ENCODE results near the gene PPP2R1A. TPM values are rescaled to one million over a fixed set of nuclear protein-coding genes. Genes with fewer than 3 reads are reported as not detected.

The PPP2R1A gene
- total and polyA plus RNA-seq, 2 of the 13 experiments (the other 11 are each of a cell fraction or from before 2014, with no cell fraction given): 86.7 to 130 TPM

- POLR2A ChIA-PET: interaction anchor here (1.0 kb wide), 1 partner anchor 81 kb away, joined by 3 read pairs; no protein-coding TSS in a partner anchor
- no peak for FAIRE-seq
- Histone ChIP-seq H3K9me3 (ENCODE audit: low read length) (peaks cover 5% of the 10 kb centered on the region; the same call in 1 of the 2 replicates), H3K4me1 (ENCODE audit: insufficient read depth, low read length) (peaks cover 16% of the 10 kb centered on the region), H3K4me2 (ENCODE audit: low read depth, low read length) (peak overlapping the region; percentile 85), H4K20me1 (ENCODE audit: insufficient read depth, low read length) (no peaks in the 10 kb centered on the region), H3K9ac (ENCODE audit: insufficient read depth, low read depth, low read length) (peak overlapping the region; percentile 98), H3K36me3 (replicated peaks in 1 of 2; ENCODE audit: control insufficient read depth in 1 of 2, insufficient read depth in 2 of 2, low read length in 2 of 2) (peaks cover 0 to 6% of the 10 kb centered on the region in 2 experiments; a peak in 1 of 5 replicates), H3K27me3 (ENCODE audit: control insufficient read depth in 1 of 2, insufficient read depth in 2 of 2, low read length in 2 of 2) (no peaks in the 10 kb centered on the region; a peak in 1 of 5 replicates), H3K4me3 (replicated peaks in 1 of 3; ENCODE audit: insufficient read depth in 1 of 3, low read depth in 2 of 3, low read length in 3 of 3) (peak overlapping the region; percentile 85 to 95 (median 90)), H3K27ac (ENCODE audit: extremely low read length, insufficient read depth, low read length) (peak overlapping the region; percentile 92), H3K79me2 (ENCODE audit: insufficient read depth, low read length) (peaks cover 37% of the 10 kb centered on the region), H2AFZ (ENCODE audit: low read length) (no peak overlapping the region)
- intact Hi-C loops (cut with micrococcal nuclease; ENCODE audit: unreplicated experiment) (no loop called here), in situ Hi-C loops (cut with HindIII; ENCODE audit: extremely low pct_ligation_motif_present, low pct_unique_long_range_greater_than_20kb) (no loop called here)
- 19% methylated on average over 11 of the region's 11 CpGs for WGBS (ENCODE audit: low lambda C conversion rate)
- ATAC-seq: peak; percentile 30
- TF ChIP-seq ZNF841 (CRISPR knock-in tag; IDR thresholded peaks at IDR 0.05; ENCODE audit: borderline replicate concordance) (no peak), ZNF597 (CRISPR knock-in tag; IDR thresholded peaks at IDR 0.05) (no peak), DMAP1 (CRISPR knock-in tag; IDR thresholded peaks at IDR 0.05) (no peak), ZNF772 (CRISPR knock-in tag; IDR thresholded peaks at IDR 0.05) (no peak), SATB2 (CRISPR knock-in tag; IDR thresholded peaks at IDR 0.05) (no peak), HCFC1 (IDR thresholded peaks at IDR 0.05; ENCODE audit: low read depth, low read length) (no peak), U2AF1 (optimal IDR thresholded peaks at IDR 0.05; ENCODE audit: low read depth, low read length) (no peak)
- no TSS peak for BruUV-seq (replicated peaks)
- no peak for DNase-seq (ENCODE audit: low spot score)
- CTCF ChIA-PET (ENCODE audit: low intra/inter-chr PET ratio, low total read pairs): no interaction called here
Observed at GRCh38 chr19:52270266-52270885, 80.5 kb downstream of the PPP2R1A start.

GRCh38 chr19:52273301-52273700, 83.4 kb downstream of the PPP2R1A start:
- in situ Hi-C loops (cut with HindIII; ENCODE audit: extremely low pct_ligation_motif_present, low pct_unique_long_range_greater_than_20kb) (no loop called here), intact Hi-C loops (cut with micrococcal nuclease; ENCODE audit: unreplicated experiment) (no loop called here)
- Histone ChIP-seq H3K4me1 (ENCODE audit: insufficient read depth, low read length) (peaks cover 16% of the 10 kb centered on the region), H3K79me2 (ENCODE audit: insufficient read depth, low read length) (peaks cover 55% of the 10 kb centered on the region), H3K27ac (ENCODE audit: extremely low read length, insufficient read depth, low read length) (no peak overlapping the region), H3K9ac (ENCODE audit: insufficient read depth, low read depth, low read length) (no peak overlapping the region), H3K9me3 (ENCODE audit: low read length) (peaks cover 5% of the 10 kb centered on the region; the same call in 1 of the 2 replicates), H3K4me2 (ENCODE audit: low read depth, low read length) (no peak overlapping the region), H2AFZ (ENCODE audit: low read length) (no peak overlapping the region), H3K4me3 (replicated peaks in 1 of 3; ENCODE audit: insufficient read depth in 1 of 3, low read depth in 2 of 3, low read length in 3 of 3) (no peak overlapping the region), H3K27me3 (ENCODE audit: control insufficient read depth in 1 of 2, insufficient read depth in 2 of 2, low read length in 2 of 2) (no peaks in the 10 kb centered on the region; a peak in 1 of 5 replicates), H4K20me1 (ENCODE audit: insufficient read depth, low read length) (0 out of 2 replicates have a peak, but pooled peaks cover 2% of the 10 kb centered on the region), H3K36me3 (replicated peaks in 1 of 2; ENCODE audit: control insufficient read depth in 1 of 2, insufficient read depth in 2 of 2, low read length in 2 of 2) (peaks cover 0 to 6% of the 10 kb centered on the region in 2 experiments; a peak in 1 of 5 replicates)
- no TSS peak for BruUV-seq (replicated peaks)
- ATAC-seq (no peak), DNase-seq (ENCODE audit: low spot score) (no peak), FAIRE-seq (no peak)
- POLR2A ChIA-PET: no interaction called here
- CTCF ChIA-PET (ENCODE audit: low intra/inter-chr PET ratio, low total read pairs): no interaction called here
- WGBS (ENCODE audit: low lambda C conversion rate): 92% methylated on average over 2 of the region's 2 CpGs
- TF ChIP-seq ZNF263 (CRISPR knock-in tag; IDR thresholded peaks at IDR 0.05): no peak
- TF ChIP-seq REXO4 (CRISPR knock-in tag; IDR thresholded peaks at IDR 0.05; ENCODE audit: borderline replicate concordance): no peak
- TF ChIP-seq MLLT10 (CRISPR knock-in tag; IDR thresholded peaks at IDR 0.05): no peak
- TF ChIP-seq DDIT3 (CRISPR knock-in tag; IDR thresholded peaks at IDR 0.05): no peak
- TF ChIP-seq CTCF (CRISPR knock-in tag; IDR thresholded peaks at IDR 0.05): no peak
- no peak for TF ChIP-seq ARNTL (CRISPR knock-in tag; IDR thresholded peaks at IDR 0.05)
- TF ChIP-seq SMC3 (IDR thresholded peaks at IDR 0.05; ENCODE audit: low read length): no peak
- no peak for TF ChIP-seq ZNF18 (CRISPR knock-in tag; IDR thresholded peaks at IDR 0.05; ENCODE audit: insufficient replicate concordance)

Measured in HepG2 (cell line).